ENCODE data around the gene KLF11.
A peak's percentile ranks its signal among the peaks of the same experiment; 100 is the strongest.
"Not testable (repeated sequence)": the region's sequence is repeated elsewhere in the genome, so short reads cannot be mapped to it uniquely, and the experiment has no call there.

KLF11 gene

GRCh38 chr2:10027660-10028330, 15.6 kb upstream of the KLF11 start:
- no peak for DNase-seq

GRCh38 chr2:10028407-10028987, 14.9 kb upstream of the KLF11 start:
- no peak for DNase-seq

GRCh38 chr2:10028988-10029874, 14.1 kb upstream of the KLF11 start:
- no peak for DNase-seq

GRCh38 chr2:10029875-10030223, 13.5 kb upstream of the KLF11 start:
- no peak for DNase-seq

- DNase-seq = no peak
Observed at GRCh38 chr2:10030311-10030736, 13.0 kb upstream of the KLF11 start.

GRCh38 chr2:10030798-10031197, 12.6 kb upstream of the KLF11 start:
- DNase-seq = not testable (repeated sequence)

GRCh38 chr2:10031886-10032745, 11.2 kb upstream of the KLF11 start:
- DNase-seq = no peak

GRCh38 chr2:10032746-10033105, 10.6 kb upstream of the KLF11 start:
- DNase-seq = no peak

GRCh38 chr2:10033251-10034006, 9.9 kb upstream of the KLF11 start:
- DNase-seq = no peak

- no peak for DNase-seq
Observed at GRCh38 chr2:10034333-10035052, 8.9 kb upstream of the KLF11 start.

- no peak for DNase-seq
Observed at GRCh38 chr2:10035053-10035422, 8.3 kb upstream of the KLF11 start.

GRCh38 chr2:10035633-10036032, 7.7 kb upstream of the KLF11 start:
- DNase-seq = no peak

GRCh38 chr2:10036095-10036884, 7.1 kb upstream of the KLF11 start:
- no peak for DNase-seq

- DNase-seq = no peak
Observed at GRCh38 chr2:10038123-10038522, 5.2 kb upstream of the KLF11 start.

- no peak for DNase-seq
Observed at GRCh38 chr2:10038716-10039115, 4.6 kb upstream of the KLF11 start.

- DNase-seq = no peak
Observed at GRCh38 chr2:10039658-10040410, 3.5 kb upstream of the KLF11 start.

GRCh38 chr2:10041711-10042110, 1.6 kb upstream of the KLF11 start:
- DNase-seq = no peak

GRCh38 chr2:10042301-10043161, 819 bp upstream of the KLF11 start:
- DNase-seq = peak; percentile 16

Data from T-helper 9 cell (primary cell).